OCI-LY7 (cell line): ENCODE data around the gene ARHGAP24.

Experiments
- CTCF ChIP-seq: fragments of 200-600 bp; sonication (generic); conservative IDR thresholded peaks from 2 replicates; pipeline ENCODE4 v1.5.1; 2014; ENCODE audit warnings: mild to moderate bottlenecking, antibody characterized with exemption, low read length, moderate library complexity, mixed read lengths
- EZH2phosphoT487 ChIP-seq: fragments of 200-600 bp; sonication (generic); IDR thresholded peaks from 2 replicates; pipeline ENCODE4 v1.6.1; 2018; ENCODE audit warnings: low read depth, borderline replicate concordance, mild to moderate bottlenecking, mixed run types, antibody characterized with exemption, low read length, moderate library complexity, mixed read lengths

- TF ChIP-seq CTCF (no peak), EZH2phosphoT487 (no peak)
These were observed 529.1 kb downstream of the ARHGAP24 start for GRCh38 chr4:86004030-86004429.
